WERI-Rb-1 (cell line): Measurements from ENCODE around the gene TTBK1.

Experiments
- DNase-seq: peaks from one replicate; pipeline ENCODE4 v3.0.0-alpha.2; 2020
- H3K27ac ChIP-seq: fragments of 250-450 bp; sonication (Bioruptor Pico); 2 replicates; pipeline ENCODE4 v1.5.1; 2020; ENCODE audit warnings: mild to moderate bottlenecking, moderate library complexity
- H3K27me3 ChIP-seq: fragments of 250-450 bp; sonication (Bioruptor Pico); 2 replicates; pipeline ENCODE4 v1.5.1; 2021; ENCODE audit warnings: mild to moderate bottlenecking, low read depth, moderate library complexity; ENCODE audit not compliant: insufficient read depth, severe bottlenecking
- H3K36me3 ChIP-seq: fragments of 250-450 bp; sonication (Bioruptor Pico); 2 replicates; pipeline ENCODE4 v1.5.1; 2020; ENCODE audit warnings: mild to moderate bottlenecking, moderate library complexity
- H3K4me3 ChIP-seq: 2 replicates; pipeline ENCODE4 v1.5.1; 2011; ENCODE audit warnings: low read depth, mild to moderate bottlenecking, control low read depth, low read length
- H3K9me3 ChIP-seq: fragments of 250-450 bp; sonication (Bioruptor Pico); 2 replicates; pipeline ENCODE4 v1.5.1; 2021; ENCODE audit warnings: mild to moderate bottlenecking, moderate library complexity; ENCODE audit not compliant: severe bottlenecking
- CTCF ChIP-seq: IDR thresholded peaks from 2 replicates; pipeline ENCODE4 v1.5.1; 2011; ENCODE audit warnings: low read depth, mild to moderate bottlenecking, control low read depth, inconsistent platforms, low read length

Gene TTBK1

DNA sequence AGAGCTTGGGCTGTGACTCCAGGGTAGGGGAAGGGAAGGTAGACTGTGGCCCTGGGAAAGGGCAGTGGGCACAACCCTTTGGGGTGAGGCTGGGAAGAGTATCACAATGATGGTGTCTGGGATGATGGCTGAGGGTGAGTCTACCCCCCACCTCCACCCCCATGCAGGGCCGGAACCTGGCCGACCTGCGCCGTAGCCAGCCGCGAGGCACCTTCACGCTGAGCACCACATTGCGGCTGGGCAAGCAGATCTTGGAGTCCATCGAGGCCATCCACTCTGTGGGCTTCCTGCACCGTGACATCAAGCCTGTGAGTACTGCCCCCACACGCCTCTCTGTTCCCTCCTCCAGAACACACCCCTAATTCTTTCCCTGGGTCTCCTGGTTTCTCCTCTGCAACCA is 10.1 kb downstream of the TTBK1 start:
- H3K9me3 ChIP-seq: no peaks in the 10 kb centered on the region
- DNase-seq: no peak
- no peak overlapping the region for H3K27ac ChIP-seq
- no peak overlapping the region for H3K4me3 ChIP-seq
- TF ChIP-seq CTCF: no peak
- no peaks in the 10 kb centered on the region for H3K27me3 ChIP-seq
- H3K36me3 ChIP-seq: no peaks in the 10 kb centered on the region

DNA sequence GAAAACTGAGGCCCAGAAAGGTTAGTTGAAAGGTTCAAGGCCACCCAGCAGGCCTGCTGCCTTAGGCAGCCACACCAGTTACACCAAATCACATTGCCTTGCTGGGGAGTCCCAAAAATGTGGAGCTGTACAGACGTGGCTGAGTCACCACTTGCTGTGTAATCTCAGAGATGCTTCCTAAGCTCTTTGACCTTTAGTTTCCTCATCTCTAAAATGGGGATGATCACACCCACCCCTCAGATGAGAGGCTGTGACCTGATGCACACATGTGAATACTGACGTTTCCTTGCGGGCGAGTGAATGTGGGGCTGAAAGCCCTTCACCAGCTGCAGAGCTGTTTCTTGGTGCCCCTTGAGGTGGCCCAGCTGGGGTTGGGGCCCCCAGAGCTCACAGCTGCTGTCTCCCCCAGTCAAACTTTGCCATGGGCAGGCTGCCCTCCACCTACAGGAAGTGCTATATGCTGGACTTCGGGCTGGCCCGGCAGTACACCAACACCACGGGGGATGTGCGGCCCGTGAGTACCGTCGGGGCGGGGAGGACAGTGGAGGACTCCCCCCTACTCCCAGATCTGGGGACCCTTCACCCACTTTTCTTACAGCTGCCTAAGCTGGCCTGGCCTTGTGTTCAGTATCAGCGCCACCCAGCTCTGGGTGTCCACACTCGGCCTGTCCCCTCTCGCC is 11.0 kb downstream of the TTBK1 start:
- H3K27me3 ChIP-seq: no peaks in the 10 kb centered on the region
- no peaks in the 10 kb centered on the region for H3K36me3 ChIP-seq
- no peaks in the 10 kb centered on the region for H3K9me3 ChIP-seq
- DNase-seq: no peak
- H3K4me3 ChIP-seq: no peak overlapping the region
- H3K27ac ChIP-seq: no peak overlapping the region
- TF ChIP-seq CTCF: no peak

DNA sequence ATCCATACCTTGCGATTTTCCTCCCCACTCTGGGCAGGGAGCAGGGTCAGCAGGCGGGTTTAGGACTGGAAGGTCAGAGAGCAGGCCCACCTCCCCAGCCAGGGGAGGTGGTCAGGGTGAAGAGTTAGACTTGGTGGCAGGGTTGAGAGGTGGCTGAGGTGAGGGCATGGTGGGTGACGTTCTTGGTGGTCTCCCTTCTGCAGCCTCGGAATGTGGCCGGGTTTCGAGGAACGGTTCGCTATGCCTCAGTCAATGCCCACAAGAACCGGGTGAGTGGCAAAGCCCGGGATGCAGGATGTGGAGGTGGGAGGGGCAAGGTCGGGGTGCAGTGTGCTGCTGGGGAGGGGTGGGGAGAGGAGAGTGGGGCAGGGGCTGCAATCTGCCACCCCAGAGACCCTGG is 11.6 kb downstream of the TTBK1 start:
- Histone ChIP-seq H3K9me3 (no peaks in the 10 kb centered on the region), H3K27ac (no peak overlapping the region), H3K27me3 (no peaks in the 10 kb centered on the region), H3K36me3 (no peaks in the 10 kb centered on the region), H3K4me3 (no peak overlapping the region)
- no peak for TF ChIP-seq CTCF
- no peak for DNase-seq

GRCh38 chr6:43255408-43256054 is 12.2 kb downstream of the TTBK1 start:
- Histone ChIP-seq H3K27ac (no peak overlapping the region), H3K4me3 (no peak overlapping the region), H3K9me3 (no peaks in the 10 kb centered on the region), H3K27me3 (no peaks in the 10 kb centered on the region), H3K36me3 (no peaks in the 10 kb centered on the region)
- no peak for TF ChIP-seq CTCF
- DNase-seq: no peak

- TF ChIP-seq CTCF: no peak
- no peaks in the 10 kb centered on the region for H3K27me3 ChIP-seq
Observed at GRCh38 chr6:43256670-43257366, 13.5 kb downstream of the TTBK1 start.

More at GRCh38 chr6:43256670-43257366, 13.5 kb downstream of the TTBK1 start:
- Histone ChIP-seq H3K36me3 (no peaks in the 10 kb centered on the region), H3K9me3 (no peaks in the 10 kb centered on the region), H3K27ac (no peak overlapping the region), H3K4me3 (no peak overlapping the region)
- no peak for DNase-seq
